GM19025 (cell line): ENCODE measurements around the gene ELOA.
"Not testable (repeated sequence)": the region's sequence is repeated elsewhere in the genome, so short reads cannot be mapped to it uniquely, and the experiment has no call there.

ENCODE experiments used
- ATAC-seq: cut with Tn5 transposase; IDR thresholded peaks from one replicate; pipeline ENCODE4 v1.9.1; 2021; ENCODE audit warnings: mild to moderate bottlenecking, low read depth, moderate library complexity; ENCODE audit not compliant: unreplicated experiment

The ELOA gene

DNA sequence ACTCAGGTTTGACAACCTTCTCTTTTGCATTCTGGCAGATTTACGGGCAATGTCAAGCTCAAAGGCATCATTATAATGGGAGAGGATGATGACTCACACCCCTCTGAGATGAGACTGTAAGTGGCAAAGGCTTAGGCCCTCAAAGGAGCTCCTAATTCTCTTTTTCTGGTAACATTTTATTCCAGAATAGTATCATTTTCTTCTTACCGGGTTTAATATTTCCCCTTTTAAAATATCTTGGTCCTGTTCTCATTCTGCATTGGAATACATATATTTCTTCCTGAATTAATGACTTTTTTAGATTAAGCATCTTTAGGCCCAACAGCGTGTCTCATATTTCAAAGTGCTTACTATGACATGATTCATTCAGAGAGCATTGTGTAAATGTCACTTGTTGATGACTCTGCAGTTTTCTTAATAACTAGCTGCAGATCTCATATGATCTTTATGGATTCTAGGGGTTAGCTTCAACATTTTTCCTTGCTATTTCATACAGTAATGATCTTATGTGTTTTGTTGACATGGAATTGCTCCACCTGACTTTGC is 36.6 kb downstream of the ELOA start:
- ATAC-seq: no peak

DNA sequence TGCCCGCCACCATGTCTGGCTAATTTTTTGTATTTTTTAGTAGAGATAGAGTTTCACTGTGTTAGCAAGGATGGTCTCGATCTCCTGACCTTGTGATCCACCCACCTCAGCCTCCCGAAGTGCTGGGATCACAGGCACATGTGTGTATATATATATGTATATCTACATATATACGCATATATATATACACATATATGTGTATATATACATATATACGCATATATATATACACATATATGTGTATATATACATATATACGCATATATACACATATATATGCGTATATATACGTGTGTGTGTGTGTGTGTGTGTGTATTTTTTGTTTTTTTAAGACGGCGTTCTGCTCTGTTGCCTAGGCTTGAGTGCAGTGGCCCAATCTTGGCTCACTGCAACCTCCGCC is 39.9 kb downstream of the ELOA start:
- ATAC-seq: not testable (repeated sequence)

DNA sequence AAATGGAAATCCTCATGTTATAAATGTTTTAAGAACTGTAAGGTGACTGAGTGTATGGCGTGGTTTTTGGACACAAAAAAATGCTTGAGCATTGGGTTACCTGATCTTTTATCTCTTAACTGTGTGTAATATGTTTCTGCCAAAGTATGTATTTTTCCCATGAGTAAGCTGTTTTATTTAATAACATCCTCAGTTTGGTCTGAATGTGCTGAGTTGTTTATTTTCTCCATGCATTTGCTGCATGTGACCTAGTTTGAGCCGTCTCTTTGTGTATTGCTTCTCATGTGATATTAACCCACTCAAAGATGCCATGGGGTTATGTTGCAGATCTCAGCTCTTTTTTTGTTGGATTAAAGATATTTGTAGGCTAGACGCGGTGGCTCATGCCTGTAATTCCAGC is 41.6 kb downstream of the ELOA start:
- no peak for ATAC-seq

DNA sequence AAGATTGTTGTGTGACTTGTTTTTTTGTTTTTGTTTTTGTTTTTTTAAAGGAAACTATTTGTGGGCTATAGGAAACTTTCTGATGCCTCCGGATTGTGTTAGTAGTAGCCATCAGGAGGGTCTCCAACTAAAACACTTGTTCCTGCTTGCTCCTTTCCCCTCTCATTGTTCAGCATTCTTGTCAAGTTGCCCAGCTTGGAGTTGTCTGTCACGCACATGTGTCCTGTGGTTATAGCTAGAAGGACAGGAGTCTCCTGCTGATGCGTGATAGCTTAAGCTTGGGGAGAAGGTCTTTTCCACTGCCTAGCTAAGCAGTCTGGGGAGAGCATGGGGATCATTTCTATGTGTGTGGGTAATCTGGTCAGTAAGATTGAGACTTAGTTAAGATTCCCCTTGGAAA is 44.4 kb downstream of the ELOA start:
- ATAC-seq: no peak

DNA sequence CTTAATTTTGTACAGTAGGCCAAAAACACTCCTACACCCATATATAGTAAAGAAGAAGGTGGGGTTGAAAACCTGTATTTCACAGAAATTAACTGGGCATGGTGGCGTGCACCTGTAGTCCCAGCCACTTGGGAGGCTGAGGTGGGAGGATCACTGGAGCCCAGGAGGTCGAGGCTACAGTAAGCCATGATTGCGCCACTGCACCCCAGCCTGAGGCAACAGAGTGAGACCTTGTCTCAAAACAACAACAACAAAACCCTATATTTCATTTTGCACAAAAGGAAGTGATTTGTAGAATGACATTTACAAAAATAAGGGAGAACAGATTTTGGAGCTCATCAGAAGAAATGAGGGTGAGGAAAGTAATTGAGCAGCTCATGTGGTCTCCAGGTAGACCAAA is 45.4 kb downstream of the ELOA start:
- ATAC-seq: no peak

DNA sequence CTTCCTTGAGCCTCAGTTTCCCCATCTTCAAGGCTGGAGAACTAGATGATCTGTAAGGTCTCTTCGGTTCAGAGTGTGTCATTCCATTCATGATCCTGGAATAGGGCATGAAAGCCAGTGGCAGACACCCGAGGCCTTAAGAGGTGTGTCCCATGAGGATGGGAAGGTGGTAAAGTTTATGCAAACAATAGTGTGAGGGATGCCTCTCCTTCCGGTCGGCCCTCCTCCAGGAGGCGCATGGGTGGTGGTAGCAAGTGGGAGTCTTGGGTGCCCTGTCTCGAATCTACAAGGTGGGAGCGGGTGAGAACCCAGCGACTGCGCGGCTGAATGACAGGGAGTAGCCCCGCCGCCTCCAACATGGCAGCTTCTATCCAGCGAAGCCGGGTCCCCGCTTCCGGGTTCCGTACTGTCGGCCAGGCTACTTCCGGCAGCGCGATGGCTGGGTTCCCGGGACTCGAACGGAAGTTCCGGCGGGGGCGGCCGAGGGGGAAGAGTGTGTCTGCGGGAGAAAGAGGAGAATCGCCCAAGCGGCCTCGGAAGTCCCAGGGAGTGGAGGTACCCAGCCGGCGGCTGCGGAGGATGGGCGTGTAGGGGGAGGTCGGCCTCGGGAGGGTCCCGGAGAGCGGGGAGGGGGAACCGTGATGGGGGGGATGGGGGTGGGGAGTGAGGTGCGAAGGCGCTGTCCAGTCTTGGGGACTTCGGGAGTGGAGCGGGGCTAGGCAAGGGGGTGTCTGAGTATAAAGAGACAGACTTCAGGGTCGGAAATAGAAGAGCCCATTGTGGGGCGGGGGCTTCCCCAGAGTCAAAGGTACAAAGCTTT is 47.6 kb downstream of the ELOA start, which contains the start of gene LYPLA2:
TSS of gene LYPLA2 (plus strand) at position 450 of the 820 bp plus-strand sequence. CDS start 1,538 bp downstream, outside the sequence.
- ATAC-seq: peak; percentile 76

DNA sequence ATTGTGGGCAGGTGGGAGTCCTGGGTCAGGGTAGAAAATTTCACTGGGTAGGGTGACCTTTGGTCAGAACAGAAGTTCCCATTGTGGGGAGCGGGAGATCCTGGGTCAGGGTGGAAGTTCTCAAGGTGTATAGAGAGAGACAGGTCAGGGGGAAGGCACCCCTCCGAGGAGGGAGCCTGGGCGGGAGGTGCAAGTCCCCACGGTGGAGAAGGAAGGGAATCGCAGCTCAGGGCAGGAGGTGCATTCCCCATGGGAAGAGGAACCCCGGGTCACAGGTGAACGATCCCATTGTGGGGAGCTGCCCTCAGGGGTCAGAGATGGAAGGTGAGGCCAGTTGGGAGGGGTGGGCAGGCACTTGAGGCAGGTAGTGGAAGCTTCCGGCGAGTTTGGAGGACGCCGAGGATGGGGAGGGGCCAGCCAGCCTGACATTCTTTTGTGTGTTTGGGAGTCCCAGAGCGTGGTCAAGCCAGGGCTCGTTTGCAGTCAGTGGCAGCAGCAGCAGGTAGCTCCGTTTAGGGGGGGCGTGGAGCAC is 48.3 kb downstream of the ELOA start:
- no peak for ATAC-seq

DNA sequence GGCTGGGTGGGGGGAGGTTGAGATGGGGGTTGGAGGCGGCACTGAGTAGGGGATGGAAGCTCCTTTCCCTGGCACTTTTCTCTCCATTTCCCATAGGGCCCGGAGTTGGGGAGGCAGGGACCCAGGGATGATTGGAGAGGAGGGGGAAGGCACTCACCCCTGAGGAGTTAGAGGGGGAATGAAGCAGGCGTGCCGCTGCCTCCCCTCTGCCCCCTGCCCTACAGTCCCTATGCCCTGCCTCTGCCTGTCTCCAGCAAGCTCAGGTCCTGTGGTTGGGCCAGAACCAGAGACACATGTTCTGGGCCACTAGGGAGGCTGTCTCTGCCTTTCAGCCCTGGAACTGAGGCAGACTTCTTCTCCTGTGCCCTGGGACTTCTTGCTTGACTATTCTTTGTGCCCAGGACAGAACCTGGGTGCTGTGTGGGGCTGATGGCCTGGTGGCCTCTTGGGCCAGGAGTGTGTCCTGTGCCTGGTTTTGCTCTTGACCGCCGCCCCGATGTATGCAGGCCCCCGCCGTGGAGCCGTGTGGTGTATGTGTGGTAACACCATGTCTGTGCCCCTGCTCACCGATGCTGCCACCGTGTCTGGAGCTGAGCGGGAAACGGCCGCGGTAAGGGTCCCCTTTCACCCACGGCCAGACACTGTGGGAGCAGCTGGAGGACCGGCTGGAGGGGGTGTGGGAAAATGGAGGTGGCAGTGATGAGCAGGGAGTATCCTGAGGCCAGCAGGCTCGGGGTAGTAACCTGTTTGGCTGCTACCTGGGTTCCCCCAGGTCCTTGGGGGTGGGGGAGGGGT is 49.1 kb downstream of the ELOA start:
- ATAC-seq: no peak

DNA sequence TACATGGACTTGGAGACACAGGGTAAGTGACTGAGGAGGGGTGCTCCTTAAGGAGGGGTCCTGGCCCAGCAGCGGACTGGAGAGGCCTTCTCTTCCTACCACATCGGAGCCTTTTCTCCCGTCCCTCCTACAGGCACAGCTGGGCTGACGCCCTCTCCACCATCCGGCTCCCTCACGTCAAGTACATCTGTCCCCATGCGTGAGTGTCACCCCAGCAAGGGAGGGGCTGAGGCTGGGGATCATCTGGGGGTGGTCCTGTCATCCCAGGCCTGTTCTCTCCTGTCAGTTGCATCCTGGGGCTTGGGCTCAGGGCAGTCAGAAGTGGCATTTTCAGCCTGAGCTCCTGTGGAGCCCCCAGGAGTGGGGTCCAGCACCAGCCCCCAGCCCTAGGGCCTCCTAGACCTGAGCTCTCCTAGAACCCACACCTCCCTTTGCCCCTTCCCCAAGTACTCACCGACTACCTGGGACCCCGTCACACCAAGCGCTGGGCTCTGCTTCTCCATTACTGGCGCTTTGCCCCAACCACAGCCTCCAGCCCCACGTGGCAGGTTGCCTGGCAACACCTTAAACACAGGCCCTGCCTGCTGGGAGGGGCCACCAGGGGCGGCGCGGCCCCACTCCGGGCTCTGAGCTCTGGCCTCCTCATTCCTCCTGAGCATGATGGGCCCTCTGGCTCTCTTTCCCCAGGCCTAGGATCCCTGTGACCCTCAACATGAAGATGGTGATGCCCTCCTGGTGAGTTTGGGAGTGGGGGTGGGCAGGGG is 49.9 kb downstream of the ELOA start:
- no peak for ATAC-seq

DNA sequence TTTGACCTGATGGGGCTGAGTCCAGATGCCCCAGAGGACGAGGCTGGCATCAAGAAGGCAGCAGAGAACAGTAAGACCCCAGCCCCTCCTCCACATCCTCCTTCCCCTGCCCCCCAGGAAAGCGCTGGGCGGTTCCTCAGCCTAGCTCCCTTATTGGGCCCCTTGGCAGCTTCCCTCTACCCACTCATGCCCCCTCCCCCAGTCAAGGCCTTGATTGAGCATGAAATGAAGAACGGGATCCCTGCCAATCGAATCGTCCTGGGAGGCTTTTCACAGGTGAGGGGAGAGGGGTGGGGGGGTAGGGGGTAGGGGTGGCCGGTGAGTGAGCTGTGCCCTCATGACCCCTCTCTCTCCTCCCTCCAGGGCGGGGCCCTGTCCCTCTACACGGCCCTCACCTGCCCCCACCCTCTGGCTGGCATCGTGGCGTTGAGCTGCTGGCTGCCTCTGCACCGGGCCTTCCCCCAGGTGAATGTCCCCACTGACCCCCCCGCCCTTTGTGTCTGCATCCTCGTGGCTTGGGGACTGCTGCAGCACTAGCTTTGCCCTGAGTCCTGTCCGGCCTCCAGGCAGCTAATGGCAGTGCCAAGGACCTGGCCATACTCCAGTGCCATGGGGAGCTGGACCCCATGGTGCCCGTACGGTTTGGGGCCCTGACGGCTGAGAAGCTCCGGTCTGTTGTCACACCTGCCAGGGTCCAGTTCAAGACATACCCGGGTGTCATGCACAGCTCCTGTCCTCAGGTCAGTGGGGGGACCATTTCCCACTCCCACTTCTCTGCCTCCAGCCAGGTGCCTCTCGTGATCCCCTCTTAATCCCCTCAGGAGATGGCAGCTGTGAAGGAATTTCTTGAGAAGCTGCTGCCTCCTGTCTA is 50.8 kb downstream of the ELOA start:
- no peak for ATAC-seq

DNA sequence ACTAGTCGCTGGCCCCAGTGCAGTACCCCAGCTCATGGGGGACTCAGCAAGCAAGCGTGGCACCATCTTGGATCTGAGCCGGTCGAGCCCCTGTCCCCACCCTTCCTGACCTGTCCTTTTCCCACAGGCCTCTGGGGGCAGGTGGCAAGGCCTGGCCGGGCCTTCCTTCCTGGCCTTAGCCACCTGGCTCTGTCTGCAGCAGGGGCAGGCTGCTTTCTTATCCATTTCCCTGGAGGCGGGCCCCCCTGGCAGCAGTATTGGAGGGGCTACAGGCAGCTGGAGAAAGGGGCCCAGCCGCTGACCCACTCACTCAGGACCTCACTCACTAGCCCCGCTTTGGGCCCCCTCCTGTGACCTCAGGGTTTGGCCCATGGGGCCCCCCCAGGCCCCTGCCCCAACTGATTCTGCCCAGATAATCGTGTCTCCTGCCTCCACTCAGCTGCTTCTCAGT is 51.5 kb downstream of the ELOA start:
- not testable (repeated sequence) for ATAC-seq

DNA sequence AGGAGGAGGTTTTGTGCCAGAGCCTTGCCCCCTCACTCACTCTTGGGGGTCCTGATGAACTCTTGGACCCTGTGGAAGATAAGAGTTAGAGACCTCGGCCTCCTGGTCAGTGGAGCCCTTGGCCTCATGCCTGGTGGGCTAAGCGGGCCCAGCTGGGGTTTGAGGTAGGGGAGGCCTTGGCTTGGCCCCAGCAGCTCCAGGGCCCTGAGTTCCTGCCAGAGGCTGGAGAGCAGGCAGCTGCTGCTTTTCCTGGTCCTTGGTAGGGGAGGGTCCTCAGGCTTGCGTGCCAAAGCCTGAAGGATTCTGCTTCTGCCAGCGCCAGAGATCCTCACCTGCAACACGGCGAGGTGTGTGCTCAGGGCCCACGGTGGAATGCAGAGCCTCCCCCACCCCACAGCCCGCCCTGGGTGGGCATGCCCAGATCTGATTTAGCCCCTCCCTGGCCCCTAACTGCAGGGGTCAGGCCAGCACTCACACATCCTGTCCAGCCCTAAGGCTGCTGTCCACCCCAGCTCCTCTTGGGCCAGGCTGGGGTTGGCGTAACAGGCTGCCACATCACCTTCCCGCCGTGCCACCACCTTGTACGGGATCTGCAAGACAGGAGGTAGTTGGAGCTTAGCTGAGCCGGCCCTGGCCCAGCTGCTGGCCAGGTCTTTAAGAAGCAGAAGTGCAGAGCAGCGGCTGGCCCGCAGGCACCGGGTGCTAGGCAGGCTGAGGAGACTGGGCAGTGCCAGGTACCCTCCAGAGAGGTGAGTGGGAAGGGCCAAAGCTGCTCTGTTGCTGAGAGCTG is 52.6 kb downstream of the ELOA start:
- no peak for ATAC-seq

DNA sequence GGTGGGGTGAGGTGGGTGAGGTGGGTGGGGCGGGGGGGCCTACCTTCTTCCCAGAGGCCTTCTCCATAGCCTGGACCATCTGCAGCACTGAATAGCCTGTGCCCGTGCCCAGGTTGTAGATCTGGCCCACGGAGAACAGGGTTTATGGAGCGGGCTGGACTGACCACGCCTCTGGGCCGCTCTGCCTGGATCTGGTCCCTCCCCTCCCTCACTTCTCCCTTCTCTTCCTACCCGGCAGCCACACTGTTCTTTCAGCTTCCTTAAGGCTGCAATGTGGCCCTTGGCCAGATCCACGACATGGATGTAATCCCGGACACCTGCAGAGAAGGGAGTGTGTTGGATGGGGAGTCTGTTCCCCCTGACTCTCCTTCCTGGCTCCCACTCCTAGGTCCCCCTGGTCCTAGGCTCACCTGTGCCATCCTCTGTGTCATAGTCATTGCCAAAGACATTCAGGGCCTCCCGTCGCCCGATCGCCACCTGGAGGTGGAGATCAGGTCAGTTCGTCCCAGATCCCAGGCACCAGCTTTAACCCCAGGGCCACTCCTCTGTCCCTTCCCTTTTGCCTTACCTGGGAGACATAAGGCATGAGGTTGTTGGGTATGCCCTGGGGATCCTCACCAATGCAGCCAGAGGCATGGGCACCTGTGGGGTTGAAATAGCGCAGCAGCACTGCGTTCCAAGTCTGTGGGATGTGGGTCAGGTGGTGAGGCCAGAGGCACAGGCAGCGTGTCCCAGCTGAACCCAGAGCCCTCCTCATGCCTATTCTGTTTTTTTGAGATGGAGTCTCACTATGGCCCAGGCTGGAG is 53.4 kb downstream of the ELOA start:
- ATAC-seq: no peak

DNA sequence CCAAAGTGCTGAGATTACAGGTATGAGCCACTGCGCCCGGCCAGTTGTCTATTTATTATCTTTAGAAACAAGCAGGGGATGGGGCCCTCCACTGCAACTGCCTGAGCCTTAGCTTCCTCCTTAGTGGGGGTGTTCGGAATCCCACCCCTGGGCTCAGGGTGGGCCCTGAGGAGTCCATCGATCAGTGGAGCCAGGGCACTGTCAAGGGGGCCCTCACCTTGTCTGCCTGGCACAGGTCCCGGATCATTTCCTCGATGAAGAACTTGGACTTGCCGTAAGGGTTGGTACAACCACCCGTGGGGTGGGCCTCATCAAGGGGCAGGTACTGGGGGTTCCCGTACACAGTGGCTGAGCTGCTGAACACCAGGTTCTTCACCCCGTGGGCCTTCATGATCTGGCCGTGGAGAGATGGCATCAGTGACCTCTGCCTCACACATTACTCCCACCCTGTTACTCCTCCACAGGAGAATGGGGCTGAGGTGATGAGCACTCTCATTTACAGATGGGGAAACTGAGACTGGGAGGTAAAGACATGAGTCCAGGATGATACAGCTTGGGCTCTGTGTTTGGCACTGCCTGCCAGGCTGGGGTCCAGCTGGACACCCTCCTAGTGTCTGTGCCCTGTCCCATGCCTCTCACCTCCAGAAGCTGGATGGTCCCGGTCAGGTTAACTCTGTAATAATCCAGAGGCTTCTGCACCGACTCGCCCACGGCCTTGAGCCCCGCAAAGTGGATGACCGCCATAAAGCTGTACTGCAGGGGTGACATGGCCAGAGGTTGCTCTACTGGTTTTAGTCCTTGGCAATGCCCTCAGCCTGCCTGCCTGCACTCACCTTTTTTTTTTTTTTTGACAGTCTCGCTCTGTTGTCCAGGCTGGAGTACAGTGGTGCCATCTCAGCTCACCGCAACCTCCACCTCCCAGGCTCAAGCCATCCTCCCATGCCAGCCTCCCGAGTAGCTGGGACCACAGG is 54.5 kb downstream of the ELOA start:
- no peak for ATAC-seq

DNA sequence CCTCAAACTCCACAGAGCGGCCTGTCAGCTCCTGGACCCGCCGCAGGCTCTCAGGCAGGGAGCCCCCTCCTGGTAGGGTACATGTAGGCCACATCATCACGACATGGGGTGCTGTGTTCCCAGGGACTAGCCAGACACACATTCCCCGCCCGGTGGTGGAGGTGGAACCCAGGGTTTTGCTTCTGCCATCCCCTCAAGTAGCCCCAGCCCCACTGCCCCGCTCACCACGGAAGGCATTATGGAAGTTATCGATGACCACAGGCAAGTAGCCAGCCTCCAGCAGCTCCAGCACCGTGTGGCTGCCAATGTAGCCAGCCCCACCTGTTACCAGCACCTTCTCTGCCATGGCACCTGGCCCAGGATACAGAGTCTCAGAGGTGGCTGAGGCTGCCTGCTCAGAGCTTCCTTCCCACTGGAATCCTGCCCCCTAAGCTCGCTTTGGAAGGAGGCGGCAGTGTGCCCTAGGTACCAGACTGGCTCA is 55.4 kb downstream of the ELOA start:
- ATAC-seq: no peak

DNA sequence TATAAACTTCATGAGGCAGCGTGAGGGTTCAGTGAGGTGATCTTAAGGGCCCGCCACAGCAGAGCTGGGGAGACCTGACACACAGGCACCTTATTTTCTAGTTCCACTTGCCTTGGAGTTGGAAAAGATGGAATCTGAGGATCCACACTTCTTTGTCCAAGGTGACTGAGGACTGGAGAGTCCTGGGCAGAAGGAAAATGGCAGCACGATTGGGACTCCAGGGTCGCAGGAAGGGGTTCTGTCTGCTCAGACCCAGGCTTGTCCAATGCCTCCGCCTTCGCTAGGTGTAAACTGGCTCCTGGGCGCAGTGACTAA is 55.9 kb downstream of the ELOA start:
- no peak for ATAC-seq
